K562 (cell line): ENCODE results near the gene JPH4. TPM values are rescaled to one million over a fixed set of nuclear protein-coding genes. Genes with fewer than 3 reads are reported as not detected.

Source experiments
- ARID1B ChIP-seq: fragments of 450-650 bp; IDR thresholded peaks from 2 replicates; pipeline ENCODE4 v1.6.1; 2016; ENCODE audit warnings: antibody characterized with exemption, mild to moderate bottlenecking, inconsistent platforms
- ESRRA ChIP-seq: fragments of 450-650 bp; IDR thresholded peaks from 2 replicates; pipeline ENCODE4 v1.6.1; 2014; ENCODE audit warnings: low read depth, mild to moderate bottlenecking, moderate library complexity, borderline replicate concordance
- HBP1 ChIP-seq: fragments of 450-650 bp; formaldehyde crosslinking; IDR thresholded peaks from 2 replicates; pipeline ENCODE4 v1.4.0; 2022; ENCODE audit warnings: missing genetic modification characterization
- ILK ChIP-seq: fragments of 450-650 bp; IDR thresholded peaks from 2 replicates; pipeline ENCODE4 v1.6.1; 2016; ENCODE audit warnings: missing genetic modification characterization, low read depth, mild to moderate bottlenecking, missing compliant biosample characterization, moderate library complexity, borderline replicate concordance
- MYBL2 ChIP-seq, 2 experiments: fragments of 450-650 bp in 1 of 2; sonication (generic) in 1 of 2; formaldehyde crosslinking in 1 of 2; IDR thresholded peaks; 2 replicates each; pipeline versions ENCODE4 v1.6.1 to v1.8.1; 2017 to 2022; ENCODE audit warnings: borderline replicate concordance in 1 of 2, inconsistent platforms in 1 of 2, low read depth in 1 of 2, mild to moderate bottlenecking in 1 of 2, missing genetic modification reagents in 1 of 2, moderate library complexity in 1 of 2
- NFATC3 ChIP-seq: fragments of 450-650 bp; IDR thresholded peaks from 2 replicates; pipeline ENCODE4 v1.6.1; 2017; ENCODE audit warnings: mild to moderate bottlenecking
- NR3C1 ChIP-seq: sonication (generic); formaldehyde crosslinking; IDR thresholded peaks from 2 replicates; pipeline ENCODE4 v1.8.1; 2022; ENCODE audit warnings: missing genetic modification reagents
- RBM25 ChIP-seq: fragments of 200-400 bp; formaldehyde crosslinking; IDR thresholded peaks from 2 replicates; pipeline ENCODE4 v1.6.1; 2018; ENCODE audit warnings: low read length, low read depth, moderate library complexity; ENCODE audit not compliant: severe bottlenecking
- SMARCC2 ChIP-seq: fragments of 450-650 bp; IDR thresholded peaks from 2 replicates; pipeline ENCODE4 v1.6.1; 2017; ENCODE audit warnings: antibody characterized with exemption, moderate library complexity, mild to moderate bottlenecking, low read depth
- TEAD1 ChIP-seq, 2 experiments: fragments of 450-650 bp in 1 of 2; sonication (generic) in 1 of 2; formaldehyde crosslinking; IDR thresholded peaks; 2 replicates each; pipeline versions ENCODE4 v1.4.0 to v1.8.0; 2020 to 2022; ENCODE audit warnings: mild to moderate bottlenecking in 2 of 2, missing genetic modification reagents in 1 of 2
- TOE1 ChIP-seq, 2 experiments: fragments of 450-650 bp in 1 of 2; sonication (generic) in 1 of 2; formaldehyde crosslinking in 1 of 2; IDR thresholded peaks; 2 replicates each; pipeline versions ENCODE4 v1.7.1 to v1.8.0; 2016 to 2022; ENCODE audit warnings: borderline replicate concordance in 2 of 2, mild to moderate bottlenecking in 2 of 2, antibody characterized with exemption in 1 of 2, inconsistent platforms in 1 of 2, low read depth in 1 of 2, missing genetic modification reagents in 1 of 2, moderate library complexity in 1 of 2
- ZNF444 ChIP-seq: fragments of 250-450 bp; sonication (Bioruptor Pico); IDR thresholded peaks from 2 replicates; pipeline ENCODE4 v1.4.0; 2020; ENCODE audit warnings: mild to moderate bottlenecking, moderate library complexity
- ZNF717 ChIP-seq: fragments of 250-450 bp; sonication (Bioruptor Pico); IDR thresholded peaks from 2 replicates; pipeline ENCODE4 v1.5.0; 2021
- polyA plus RNA-seq, 8 experiments: library from polyadenylated mRNA; depleted of rRNA in 4 of 8; stranded (reverse) in 5 of 8; unstranded in 3 of 8; fragments of >200 nt; fragmentation: Nextera tagmentation in 2 of 8; fragmentation: Illumina TruSeq in 1 of 8; extraction: Ambion mirVana in 2 of 8; extraction: Trizol in 1 of 8; gene quantifications; 2 replicates each; pipeline versions ENCODE4 v1.2.1 to v1.2.3, GENCODE V29; 2011 to 2014; ENCODE audit warnings: inconsistent platforms in 1 of 8, missing spikeins in 1 of 8
- total RNA-seq, 7 experiments: library from RNA; depleted of rRNA in 6 of 7; stranded (reverse); fragments of >200 nt in 6 of 7; fragmentation: Illumina TruSeq in 2 of 7; extraction: Trizol in 2 of 7; gene quantifications; 2 replicates each; pipeline versions ENCODE4 v1.2.1 to v1.2.3, GENCODE V29; 2011 to 2021; ENCODE audit warnings: low replicate concordance in 1 of 7
- TF ChIP-seq, protein P1 (sequence below): IDR thresholded peaks from 3 replicates; pipeline ENCODE4 v1.6.1; 2011; ENCODE audit warnings: borderline replicate concordance, mild to moderate bottlenecking; ENCODE audit not compliant: insufficient read length, insufficient read depth
- TF ChIP-seq, protein P2 (sequence below): fragments of 200-800 bp; sonication (Bioruptor generic); IDR thresholded peaks from 2 replicates; pipeline ENCODE4 v1.6.1; 2017; ENCODE audit warnings: missing genetic modification characterization, missing compliant biosample characterization
- TF ChIP-seq, protein P3 (sequence below): fragments of 450-650 bp; formaldehyde crosslinking; IDR thresholded peaks from 2 replicates; pipeline ENCODE4 v1.4.0; 2022; ENCODE audit warnings: missing genetic modification characterization
- TF ChIP-seq, protein P4 (sequence below): fragments of 250-450 bp; sonication (Bioruptor Pico); IDR thresholded peaks from 2 replicates; pipeline ENCODE4 v1.8.0; 2021; ENCODE audit warnings: moderate library complexity, mild to moderate bottlenecking, inconsistent platforms

Gene JPH4
- total and polyA plus RNA-seq, 9 of the 15 experiments (the other 6 are each of a cell fraction or from before 2014, with no cell fraction given) = 0.04 to 0.13 (median 0.06) TPM; not detected in 5

- TF ChIP-seq, protein P1, sequence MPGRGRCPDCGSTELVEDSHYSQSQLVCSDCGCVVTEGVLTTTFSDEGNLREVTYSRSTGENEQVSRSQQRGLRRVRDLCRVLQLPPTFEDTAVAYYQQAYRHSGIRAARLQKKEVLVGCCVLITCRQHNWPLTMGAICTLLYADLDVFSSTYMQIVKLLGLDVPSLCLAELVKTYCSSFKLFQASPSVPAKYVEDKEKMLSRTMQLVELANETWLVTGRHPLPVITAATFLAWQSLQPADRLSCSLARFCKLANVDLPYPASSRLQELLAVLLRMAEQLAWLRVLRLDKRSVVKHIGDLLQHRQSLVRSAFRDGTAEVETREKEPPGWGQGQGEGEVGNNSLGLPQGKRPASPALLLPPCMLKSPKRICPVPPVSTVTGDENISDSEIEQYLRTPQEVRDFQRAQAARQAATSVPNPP = no peak
- TF ChIP-seq, protein P2, sequence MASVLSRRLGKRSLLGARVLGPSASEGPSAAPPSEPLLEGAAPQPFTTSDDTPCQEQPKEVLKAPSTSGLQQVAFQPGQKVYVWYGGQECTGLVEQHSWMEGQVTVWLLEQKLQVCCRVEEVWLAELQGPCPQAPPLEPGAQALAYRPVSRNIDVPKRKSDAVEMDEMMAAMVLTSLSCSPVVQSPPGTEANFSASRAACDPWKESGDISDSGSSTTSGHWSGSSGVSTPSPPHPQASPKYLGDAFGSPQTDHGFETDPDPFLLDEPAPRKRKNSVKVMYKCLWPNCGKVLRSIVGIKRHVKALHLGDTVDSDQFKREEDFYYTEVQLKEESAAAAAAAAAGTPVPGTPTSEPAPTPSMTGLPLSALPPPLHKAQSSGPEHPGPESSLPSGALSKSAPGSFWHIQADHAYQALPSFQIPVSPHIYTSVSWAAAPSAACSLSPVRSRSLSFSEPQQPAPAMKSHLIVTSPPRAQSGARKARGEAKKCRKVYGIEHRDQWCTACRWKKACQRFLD (CRISPR knock-in tag) = no peak
- TF ChIP-seq TEAD1 (CRISPR knock-in tag; IDR thresholded peaks at IDR 0.05) (no peak), SMARCC2 (no peak), ILK (tag) (no peak), TOE1 (IDR thresholded peaks at IDR 0.05; ENCODE audit: borderline replicate concordance) (no peak), TOE1 (CRISPR knock-in tag; IDR thresholded peaks at IDR 0.05; ENCODE audit: borderline replicate concordance, low read depth) (no peak), ESRRA (no peak), MYBL2 (IDR thresholded peaks at IDR 0.05; ENCODE audit: low read depth) (no peak), MYBL2 (CRISPR knock-in tag; IDR thresholded peaks at IDR 0.05; ENCODE audit: borderline replicate concordance) (no peak), ARID1B (no peak), NR3C1 (CRISPR knock-in tag) (no peak), HBP1 (no peak), NFATC3 (no peak), ZNF444 (CRISPR knock-in tag) (no peak), RBM25 (no peak), ZNF717 (CRISPR knock-in tag) (no peak)
- TF ChIP-seq, protein P3, sequence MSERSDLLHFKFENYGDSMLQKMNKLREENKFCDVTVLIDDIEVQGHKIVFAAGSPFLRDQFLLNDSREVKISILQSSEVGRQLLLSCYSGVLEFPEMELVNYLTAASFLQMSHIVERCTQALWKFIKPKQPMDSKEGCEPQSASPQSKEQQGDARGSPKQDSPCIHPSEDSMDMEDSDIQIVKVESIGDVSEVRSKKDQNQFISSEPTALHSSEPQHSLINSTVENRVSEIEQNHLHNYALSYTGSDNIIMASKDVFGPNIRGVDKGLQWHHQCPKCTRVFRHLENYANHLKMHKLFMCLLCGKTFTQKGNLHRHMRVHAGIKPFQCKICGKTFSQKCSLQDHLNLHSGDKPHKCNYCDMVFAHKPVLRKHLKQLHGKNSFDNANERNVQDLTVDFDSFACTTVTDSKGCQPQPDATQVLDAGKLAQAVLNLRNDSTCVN (CRISPR knock-in tag) = no peak
- TF ChIP-seq, protein P4, sequence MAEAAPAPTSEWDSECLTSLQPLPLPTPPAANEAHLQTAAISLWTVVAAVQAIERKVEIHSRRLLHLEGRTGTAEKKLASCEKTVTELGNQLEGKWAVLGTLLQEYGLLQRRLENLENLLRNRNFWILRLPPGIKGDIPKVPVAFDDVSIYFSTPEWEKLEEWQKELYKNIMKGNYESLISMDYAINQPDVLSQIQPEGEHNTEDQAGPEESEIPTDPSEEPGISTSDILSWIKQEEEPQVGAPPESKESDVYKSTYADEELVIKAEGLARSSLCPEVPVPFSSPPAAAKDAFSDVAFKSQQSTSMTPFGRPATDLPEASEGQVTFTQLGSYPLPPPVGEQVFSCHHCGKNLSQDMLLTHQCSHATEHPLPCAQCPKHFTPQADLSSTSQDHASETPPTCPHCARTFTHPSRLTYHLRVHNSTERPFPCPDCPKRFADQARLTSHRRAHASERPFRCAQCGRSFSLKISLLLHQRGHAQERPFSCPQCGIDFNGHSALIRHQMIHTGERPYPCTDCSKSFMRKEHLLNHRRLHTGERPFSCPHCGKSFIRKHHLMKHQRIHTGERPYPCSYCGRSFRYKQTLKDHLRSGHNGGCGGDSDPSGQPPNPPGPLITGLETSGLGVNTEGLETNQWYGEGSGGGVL (CRISPR knock-in tag) = no peak
These were observed 27.1 kb downstream of the JPH4 start, which contains the start of gene ZFHX2 (continued) for GRCh38 chr14:23551266-23552028.
